ENCODE results near the gene MEIS1. TPM values are rescaled to one million over a fixed set of nuclear protein-coding genes. Genes with fewer than 3 reads are reported as not detected.
"Not testable (repeated sequence)": the region's sequence is repeated elsewhere in the genome, so short reads cannot be mapped to it uniquely, and the experiment has no call there.

The MEIS1 gene
- 100 to 1,000 TPM in 1 of 3 donors, 10 to 100 TPM in 2; 23.2 to 196 (median 33.4) TPM for total RNA-seq
- long read RNA-seq, donor 1, full-length matches to known transcripts, result 8 of 56 reads
- long read RNA-seq, donor 1, partial matches to known transcripts, result 32 of 56 reads
- long read RNA-seq, donor 1, other reads (novel, unspliced or antisense), result 16 of 56 reads
- long read RNA-seq, donor 2, full-length matches to known transcripts, result 2 of 9 reads
- long read RNA-seq, donor 2, partial matches to known transcripts, result 0 of 9 reads
- long read RNA-seq, donor 2, other reads (novel, unspliced or antisense), result 7 of 9 reads

DNA sequence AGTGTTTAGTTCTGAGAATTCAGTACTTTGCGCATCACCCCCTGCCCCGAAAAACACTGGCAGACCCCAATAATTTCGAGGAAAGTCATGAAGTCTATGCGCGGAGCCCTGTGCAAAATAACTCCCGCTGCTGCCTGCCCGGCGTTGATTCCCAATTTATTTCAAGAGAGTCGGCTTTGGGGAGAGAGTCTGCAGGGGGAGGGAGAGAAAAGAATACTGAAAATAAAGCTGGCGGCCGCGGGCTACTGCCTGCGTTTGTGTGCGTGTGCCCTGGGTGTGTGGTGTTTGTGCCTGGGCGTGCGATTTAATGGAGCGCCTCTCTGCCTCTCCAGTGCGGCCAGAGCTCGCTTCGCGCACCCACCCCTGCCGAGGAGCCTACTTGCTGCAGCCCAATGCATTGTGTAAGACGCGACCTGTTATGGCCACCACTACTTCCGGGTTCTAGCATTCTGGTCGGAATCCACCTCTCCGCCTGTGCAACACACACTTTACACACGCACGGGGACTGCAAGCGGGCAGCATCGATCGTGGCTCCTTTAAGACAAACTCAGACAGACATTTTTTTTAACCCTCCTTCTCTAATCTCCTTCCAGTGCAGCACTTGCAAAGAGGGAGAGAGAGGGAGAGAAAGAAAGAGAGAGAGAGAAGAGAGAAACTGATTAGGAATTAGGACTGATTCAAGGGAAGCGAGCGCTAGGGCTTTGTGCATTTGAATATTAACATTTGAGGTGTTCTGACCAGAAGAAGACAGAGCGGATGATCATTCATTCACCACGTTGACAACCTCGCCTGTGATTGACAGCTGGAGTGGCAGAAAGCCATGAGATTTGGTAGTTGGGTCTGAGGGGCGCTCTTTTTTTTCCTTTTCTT is at the start of gene MEIS1:
TSS of gene MEIS1 (plus strand) at position 447 of the 870 bp plus-strand sequence. CDS start 732 bp downstream, outside the sequence.
- DNase-seq (peak; percentile 73 to 87 (median 81)), ATAC-seq (peak; percentile 84)
- H3K36me3 ChIP-seq (ENCODE audit: low read depth), result no peaks in the 10 kb centered on the region
- TF ChIP-seq, protein P1, sequence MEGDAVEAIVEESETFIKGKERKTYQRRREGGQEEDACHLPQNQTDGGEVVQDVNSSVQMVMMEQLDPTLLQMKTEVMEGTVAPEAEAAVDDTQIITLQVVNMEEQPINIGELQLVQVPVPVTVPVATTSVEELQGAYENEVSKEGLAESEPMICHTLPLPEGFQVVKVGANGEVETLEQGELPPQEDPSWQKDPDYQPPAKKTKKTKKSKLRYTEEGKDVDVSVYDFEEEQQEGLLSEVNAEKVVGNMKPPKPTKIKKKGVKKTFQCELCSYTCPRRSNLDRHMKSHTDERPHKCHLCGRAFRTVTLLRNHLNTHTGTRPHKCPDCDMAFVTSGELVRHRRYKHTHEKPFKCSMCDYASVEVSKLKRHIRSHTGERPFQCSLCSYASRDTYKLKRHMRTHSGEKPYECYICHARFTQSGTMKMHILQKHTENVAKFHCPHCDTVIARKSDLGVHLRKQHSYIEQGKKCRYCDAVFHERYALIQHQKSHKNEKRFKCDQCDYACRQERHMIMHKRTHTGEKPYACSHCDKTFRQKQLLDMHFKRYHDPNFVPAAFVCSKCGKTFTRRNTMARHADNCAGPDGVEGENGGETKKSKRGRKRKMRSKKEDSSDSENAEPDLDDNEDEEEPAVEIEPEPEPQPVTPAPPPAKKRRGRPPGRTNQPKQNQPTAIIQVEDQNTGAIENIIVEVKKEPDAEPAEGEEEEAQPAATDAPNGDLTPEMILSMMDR (IDR thresholded peaks at IDR 0.05), result no peak
- no peak within 1 kb of the TSS for H3K4me3 ChIP-seq
- H3K9me3 ChIP-seq, result no peaks in the 10 kb centered on the region
- H3K4me1 ChIP-seq (ENCODE audit: low read depth), result peaks cover 23% of the 10 kb centered on the region
- intact Hi-C loops (cut with DNase I, micrococcal nuclease), result loop anchor here (5.0 to 10.0 kb wide), 2 partner anchors 140 to 142 kb away; no protein-coding TSS in a partner anchor

DNA sequence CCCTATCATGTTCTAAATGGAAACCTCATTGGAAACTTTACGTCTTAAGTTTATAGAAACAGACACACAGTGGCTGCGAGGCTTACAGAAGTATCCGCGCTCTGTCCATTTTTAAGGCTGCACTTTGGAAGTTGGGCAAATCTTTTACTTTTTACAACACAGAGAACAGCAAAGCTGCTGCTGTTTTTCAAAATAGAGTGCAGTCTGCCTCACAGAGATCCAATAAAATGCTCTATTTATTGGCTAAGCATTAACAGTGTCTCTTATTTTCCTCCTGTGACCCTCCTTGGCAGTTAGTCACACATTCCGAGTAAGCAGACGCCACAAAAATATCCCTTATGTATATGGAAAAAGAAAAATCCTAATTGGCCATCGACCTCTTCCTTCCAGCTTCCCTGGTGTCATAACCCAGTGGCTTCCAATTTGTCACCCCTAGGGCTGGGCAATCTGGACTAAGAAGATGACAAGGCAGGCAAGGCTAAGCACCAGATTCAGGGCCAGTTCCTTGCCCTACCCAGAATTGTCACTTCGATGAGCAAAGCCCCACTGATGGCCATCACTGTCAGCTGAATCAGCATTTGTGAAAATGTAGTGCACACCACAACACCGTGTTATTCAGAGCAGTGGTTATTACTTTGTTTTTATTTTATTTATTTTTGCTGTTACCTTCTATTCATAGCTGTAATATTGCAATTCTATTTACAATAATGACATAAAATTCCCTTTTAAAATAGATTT is 47.7 kb upstream of the MEIS1 start:
- DNase-seq, result no peak
- Histone ChIP-seq H3K36me3 (ENCODE audit: low read depth) (no peaks in the 10 kb centered on the region), H3K4me1 (ENCODE audit: low read depth) (no peaks in the 10 kb centered on the region), H3K4me3 (no peak overlapping the region), H3K9me3 (no peaks in the 10 kb centered on the region)
- TF ChIP-seq, protein P1 (IDR thresholded peaks at IDR 0.05), result no peak
- ATAC-seq, result no peak
- intact Hi-C loops (cut with DNase I, micrococcal nuclease), result no loop called here

DNA sequence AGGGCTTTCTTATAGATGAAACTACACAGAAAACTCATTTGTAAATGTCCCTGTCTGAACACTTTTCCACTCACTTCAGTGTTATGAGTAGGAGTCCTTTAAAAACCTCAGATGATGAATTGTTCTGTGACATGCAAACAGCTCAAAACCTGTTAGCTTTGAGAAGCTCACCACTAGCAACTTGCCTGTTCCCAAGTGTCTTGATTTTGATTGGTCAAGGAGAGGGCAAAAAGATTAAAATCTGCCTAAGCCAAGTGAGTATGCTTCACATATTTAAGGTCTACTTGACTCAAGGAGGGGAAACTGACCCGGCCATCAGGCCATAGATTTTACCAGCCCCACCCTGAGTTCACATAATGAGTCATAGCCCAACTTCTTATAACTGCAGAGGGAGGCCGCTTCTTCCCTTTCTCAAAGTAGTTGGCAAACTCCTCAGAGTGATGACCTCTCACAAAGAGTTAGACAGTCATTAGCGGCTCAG is 45.2 kb upstream of the MEIS1 start:
- Histone ChIP-seq H3K4me1 (ENCODE audit: low read depth) (no peaks in the 10 kb centered on the region), H3K4me3 (no peak overlapping the region), H3K9me3 (no peaks in the 10 kb centered on the region), H3K36me3 (ENCODE audit: low read depth) (no peaks in the 10 kb centered on the region)
- intact Hi-C loops (cut with DNase I, micrococcal nuclease), result no loop called here
- ATAC-seq, result no peak
- no peak for DNase-seq
- TF ChIP-seq, protein P1 (IDR thresholded peaks at IDR 0.05), result no peak

DNA sequence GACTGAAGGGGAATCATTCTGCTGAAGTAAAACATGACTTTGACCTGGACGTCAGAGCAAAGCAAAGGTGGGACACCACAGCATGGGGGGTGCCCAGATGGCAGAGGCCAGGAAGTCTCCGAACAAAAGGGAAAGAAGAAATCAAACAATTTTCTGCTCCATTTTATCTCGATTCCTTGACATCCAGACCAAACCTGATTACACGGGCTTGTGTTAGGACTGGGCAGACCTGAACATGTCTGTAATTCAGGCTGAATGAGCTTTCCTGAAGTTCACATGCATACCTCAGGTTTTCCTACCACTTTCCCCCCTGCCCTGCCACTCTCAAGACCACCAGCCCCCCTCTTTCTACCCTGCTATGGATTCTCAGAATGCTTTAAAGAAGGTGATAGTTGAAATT is 44.8 kb upstream of the MEIS1 start:
- DNase-seq (no peak), ATAC-seq (no peak)
- Histone ChIP-seq H3K4me1 (ENCODE audit: low read depth) (no peaks in the 10 kb centered on the region), H3K4me3 (no peak overlapping the region), H3K36me3 (ENCODE audit: low read depth) (no peaks in the 10 kb centered on the region), H3K9me3 (no peaks in the 10 kb centered on the region)
- TF ChIP-seq, protein P1 (IDR thresholded peaks at IDR 0.05), result no peak
- intact Hi-C loops (cut with DNase I, micrococcal nuclease), result no loop called here

DNA sequence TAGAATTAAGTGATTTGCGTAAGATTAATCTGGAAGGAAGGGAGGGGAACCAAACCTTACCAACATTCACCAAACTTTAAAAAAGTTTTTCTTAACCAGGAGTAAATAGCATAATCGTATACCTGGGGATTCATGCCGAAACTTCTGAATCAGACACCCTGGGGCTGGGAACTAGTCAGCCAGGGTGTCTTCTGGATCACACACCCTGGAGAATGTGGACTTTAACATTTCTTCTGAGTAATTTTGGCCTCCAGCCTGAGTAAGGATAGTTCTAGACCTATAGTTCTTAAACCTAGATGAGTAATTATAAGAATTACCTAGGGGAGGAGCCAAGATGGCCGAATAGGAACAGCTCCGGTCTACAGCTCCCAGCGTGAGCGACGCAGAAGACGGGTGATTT is 44.1 kb upstream of the MEIS1 start:
- Histone ChIP-seq H3K4me3 (no peak overlapping the region), H3K4me1 (ENCODE audit: low read depth) (no peaks in the 10 kb centered on the region), H3K36me3 (ENCODE audit: low read depth) (no peaks in the 10 kb centered on the region), H3K9me3 (no peaks in the 10 kb centered on the region)
- ATAC-seq, result no peak
- intact Hi-C loops (cut with DNase I, micrococcal nuclease), result no loop called here
- no peak for DNase-seq
- TF ChIP-seq, protein P1 (IDR thresholded peaks at IDR 0.05), result no peak

DNA sequence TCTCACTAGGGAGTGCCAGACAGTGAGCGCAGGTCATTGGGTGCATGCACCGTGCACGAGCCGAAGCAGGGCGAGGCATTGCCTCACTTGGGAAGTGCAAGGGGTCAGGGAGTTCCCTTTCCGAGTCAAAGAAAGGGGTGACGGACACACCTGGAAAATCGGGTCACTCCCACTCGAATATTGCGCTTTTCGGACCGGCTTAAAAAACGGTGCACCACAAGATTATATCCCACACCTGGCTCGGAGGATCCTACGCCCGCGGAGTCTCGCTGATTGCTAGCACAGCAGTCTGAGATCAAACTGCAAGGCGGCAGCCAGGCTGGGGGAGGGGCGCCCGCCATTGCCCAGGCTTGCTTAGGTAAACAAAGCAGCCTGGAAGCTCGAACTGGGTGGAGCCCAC is 43.7 kb upstream of the MEIS1 start:
- DNase-seq; H3K4me3 ChIP-seq; H3K9me3 ChIP-seq; H3K4me1 ChIP-seq (ENCODE audit: low read depth); ATAC-seq; intact Hi-C loops (cut with DNase I, micrococcal nuclease); H3K36me3 ChIP-seq (ENCODE audit: low read depth): not testable (repeated sequence)
